ENCODE measurements around the gene STIP1.

GRCh38 chr11:64224151-64224890 lies 38.4 kb downstream of the STIP1 start:
- TF ChIP-seq CTCF (IDR thresholded peaks at IDR 0.05) (no peak), POLR2A (IDR thresholded peaks at IDR 0.05) (no peak), EP300 (IDR thresholded peaks at IDR 0.05) (no peak)

Measured in tibial nerve (tissue), 4 donors.